ENCODE measurements around the gene BGN.

The BGN gene

DNA sequence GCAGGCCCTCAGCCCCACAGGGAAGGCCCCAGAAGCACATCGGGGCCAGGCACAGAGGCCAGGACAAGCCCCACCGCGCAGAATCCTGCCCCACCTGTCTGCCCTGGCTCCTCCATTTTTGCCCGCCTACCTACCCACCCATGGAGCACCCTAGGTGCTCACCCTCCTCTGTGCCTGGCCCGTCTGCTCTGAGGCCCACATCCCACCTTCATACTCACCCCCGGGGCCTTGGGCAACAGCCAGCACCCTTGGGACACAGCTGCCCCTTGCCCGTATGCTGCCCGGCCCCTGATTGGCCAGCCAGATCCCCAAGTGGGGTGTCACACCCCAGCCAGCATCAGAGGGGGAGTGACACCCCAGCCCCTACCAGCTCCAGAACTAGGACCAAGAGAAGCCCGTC, 38.1 kb upstream of the BGN start:
- Histone ChIP-seq H3K4me3 (ENCODE audit: low read depth, low read length) (no peak overlapping the region), H3K36me3 (ENCODE audit: control insufficient read depth in 2 of 2, insufficient read depth in 1 of 2, low read length in 2 of 2) (peaks cover 5 to 45% of the 10 kb centered on the region in 2 experiments; a peak in 2 of 3 replicates), H3K9me3 (ENCODE audit: control insufficient read depth, insufficient read depth, low read depth, low read length) (no peaks in the 10 kb centered on the region), H3K27ac (ENCODE audit: extremely low read depth, low read depth, low read length) (no peak overlapping the region), H3K4me1 (ENCODE audit: control insufficient read depth, insufficient read depth, low read length) (no peaks in the 10 kb centered on the region)
- ChIA-PET CTCF (interaction anchor here (0.6 kb wide), 1 partner anchor 151 kb away, joined by 3 read pairs; no protein-coding TSS in a partner anchor), POLR2A (no interaction called here)
- no peak for TF ChIP-seq HOXA7 (CRISPR knock-in tag; IDR thresholded peaks at IDR 0.05; ENCODE audit: borderline replicate concordance)
- TF ChIP-seq ZNF280D (tag by site-specific recombination; IDR thresholded peaks at IDR 0.05) = no peak
- TF ChIP-seq GLI2 (tag by site-specific recombination; IDR thresholded peaks at IDR 0.05; ENCODE audit: borderline replicate concordance, low read depth) = no peak
- no peak for TF ChIP-seq ZNF155 (tag by site-specific recombination; IDR thresholded peaks at IDR 0.05)
- no peak for TF ChIP-seq ZNF140 (tag by site-specific recombination; IDR thresholded peaks at IDR 0.05)
- TF ChIP-seq HOXD13 (CRISPR knock-in tag; IDR thresholded peaks at IDR 0.05; ENCODE audit: borderline replicate concordance) = no peak
- TF ChIP-seq ZNF114 (tag by site-specific recombination; IDR thresholded peaks at IDR 0.05) = no peak
- TF ChIP-seq, protein P1, sequence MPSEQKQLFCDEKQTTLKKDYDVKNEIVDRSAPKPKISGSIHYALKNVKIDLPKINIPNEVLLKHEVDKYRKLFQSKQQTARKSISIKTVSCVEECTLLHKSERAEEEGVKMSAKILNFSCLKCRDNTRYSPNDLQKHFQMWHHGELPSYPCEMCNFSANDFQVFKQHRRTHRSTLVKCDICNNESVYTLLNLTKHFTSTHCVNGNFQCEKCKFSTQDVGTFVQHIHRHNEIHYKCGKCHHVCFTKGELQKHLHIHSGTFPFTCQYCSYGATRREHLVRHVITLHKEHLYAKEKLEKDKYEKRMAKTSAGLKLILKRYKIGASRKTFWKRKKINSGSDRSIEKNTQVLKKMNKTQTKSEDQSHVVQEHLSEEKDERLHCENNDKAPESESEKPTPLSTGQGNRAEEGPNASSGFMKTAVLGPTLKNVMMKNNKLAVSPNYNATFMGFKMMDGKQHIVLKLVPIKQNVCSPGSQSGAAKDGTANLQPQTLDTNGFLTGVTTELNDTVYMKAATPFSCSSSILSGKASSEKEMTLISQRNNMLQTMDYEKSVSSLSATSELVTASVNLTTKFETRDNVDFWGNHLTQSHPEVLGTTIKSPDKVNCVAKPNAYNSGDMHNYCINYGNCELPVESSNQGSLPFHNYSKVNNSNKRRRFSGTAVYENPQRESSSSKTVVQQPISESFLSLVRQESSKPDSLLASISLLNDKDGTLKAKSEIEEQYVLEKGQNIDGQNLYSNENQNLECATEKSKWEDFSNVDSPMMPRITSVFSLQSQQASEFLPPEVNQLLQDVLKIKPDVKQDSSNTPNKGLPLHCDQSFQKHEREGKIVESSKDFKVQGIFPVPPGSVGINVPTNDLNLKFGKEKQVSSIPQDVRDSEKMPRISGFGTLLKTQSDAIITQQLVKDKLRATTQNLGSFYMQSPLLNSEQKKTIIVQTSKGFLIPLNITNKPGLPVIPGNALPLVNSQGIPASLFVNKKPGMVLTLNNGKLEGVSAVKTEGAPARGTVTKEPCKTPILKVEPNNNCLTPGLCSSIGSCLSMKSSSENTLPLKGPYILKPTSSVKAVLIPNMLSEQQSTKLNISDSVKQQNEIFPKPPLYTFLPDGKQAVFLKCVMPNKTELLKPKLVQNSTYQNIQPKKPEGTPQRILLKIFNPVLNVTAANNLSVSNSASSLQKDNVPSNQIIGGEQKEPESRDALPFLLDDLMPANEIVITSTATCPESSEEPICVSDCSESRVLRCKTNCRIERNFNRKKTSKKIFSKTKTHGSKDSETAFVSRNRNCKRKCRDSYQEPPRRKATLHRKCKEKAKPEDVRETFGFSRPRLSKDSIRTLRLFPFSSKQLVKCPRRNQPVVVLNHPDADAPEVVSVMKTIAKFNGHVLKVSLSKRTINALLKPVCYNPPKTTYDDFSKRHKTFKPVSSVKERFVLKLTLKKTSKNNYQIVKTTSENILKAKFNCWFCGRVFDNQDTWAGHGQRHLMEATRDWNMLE (tag by site-specific recombination; conservative IDR thresholded peaks at IDR 0.05; ENCODE audit: low read depth) = no peak
- no peak for TF ChIP-seq ZNF214 (tag by site-specific recombination; IDR thresholded peaks at IDR 0.05; ENCODE audit: borderline replicate concordance)

- Histone ChIP-seq H3K36me3 (ENCODE audit: control insufficient read depth in 2 of 2, insufficient read depth in 1 of 2, low read length in 2 of 2) (peaks cover 5 to 49% of the 10 kb centered on the region in 2 experiments; a peak in 2 of 3 replicates), H3K27ac (ENCODE audit: extremely low read depth, low read depth, low read length) (no peak overlapping the region), H3K9me3 (ENCODE audit: control insufficient read depth, insufficient read depth, low read depth, low read length) (no peaks in the 10 kb centered on the region), H3K4me3 (ENCODE audit: low read depth, low read length) (no peak overlapping the region), H3K4me1 (ENCODE audit: control insufficient read depth, insufficient read depth, low read length) (no peaks in the 10 kb centered on the region)
- TF ChIP-seq ZNF660 (tag by site-specific recombination; IDR thresholded peaks at IDR 0.05) (no peak), KLF17 (tag by site-specific recombination; IDR thresholded peaks at IDR 0.05) (no peak), ZNF37A (tag by site-specific recombination; IDR thresholded peaks at IDR 0.05) (no peak), ZNF10 (tag by site-specific recombination; IDR thresholded peaks at IDR 0.05) (no peak), ZNF433 (tag by site-specific recombination; IDR thresholded peaks at IDR 0.05; ENCODE audit: low read depth) (no peak), ZEB2 (tag by site-specific recombination; IDR thresholded peaks at IDR 0.05) (no peak), ZNF585B (tag by site-specific recombination; IDR thresholded peaks at IDR 0.05) (no peak)
- ChIA-PET CTCF (interaction anchor here (0.6 to 5.0 kb wide), 2 partner anchors 49 to 150 kb away, joined by 3 to 81 read pairs; no protein-coding TSS in a partner anchor), POLR2A (no interaction called here)
Measured at GRCh38 chrX:153457136-153457825, 37.5 kb upstream of the BGN start.
